OCI-LY7 (cell line): ENCODE measurements around the gene YY1. TPM values are rescaled to one million over a fixed set of nuclear protein-coding genes. Genes with fewer than 3 reads are reported as not detected.

ENCODE experiments used
- BruUV-seq: library from RNA; stranded (reverse); fragments of 400-500 nt; replicated peaks from 2 replicates; lab custom pipeline; 2021; lab: Mats Ljungman, UMichigan
- CTCF ChIA-PET: fragments of 300-600 bp; sonication (Branson Sonifier 250); formaldehyde crosslinking; loops from one replicate; lab custom pipeline; 2022; ENCODE audit warnings: antibody characterized with exemption; ENCODE audit not compliant: unreplicated experiment; lab: Charles Lee
- POLR2A ChIA-PET: fragments of 300-600 bp; sonication (Branson Sonifier 250); formaldehyde crosslinking; loops from one replicate; lab custom pipeline; 2022; ENCODE audit warnings: antibody characterized with exemption; lab: Charles Lee
- DNase-seq: peaks from one replicate; pipeline ENCODE4 v3.0.0-alpha.2; 2015; ENCODE audit warnings: low spot score
- H2AFZ ChIP-seq: fragments of 200-600 bp; sonication (generic), shearing (Covaris generic); 2 replicates; pipeline ENCODE4 v1.6.1; 2014; ENCODE audit warnings: mild to moderate bottlenecking, antibody characterized with exemption, low read length, moderate library complexity
- H3K27ac ChIP-seq: fragments of 200-600 bp; sonication (generic); 2 replicates; pipeline ENCODE4 v1.5.1; 2014; ENCODE audit warnings: mixed run types, low read depth, mild to moderate bottlenecking, moderate library complexity, low read length, inconsistent platforms; ENCODE audit not compliant: poor library complexity, severe bottlenecking
- H3K36me3 ChIP-seq: fragments of 200-600 bp; sonication (generic); 2 replicates; pipeline ENCODE4 v1.6.1; 2014; ENCODE audit warnings: mild to moderate bottlenecking, antibody characterized with exemption, low read length, moderate library complexity, mixed read lengths; ENCODE audit not compliant: insufficient read depth
- H3K4me1 ChIP-seq: fragments of 200-600 bp; sonication (generic); 2 replicates; pipeline ENCODE4 v1.5.1; 2014; ENCODE audit warnings: mild to moderate bottlenecking, low read length; ENCODE audit not compliant: insufficient read depth, poor library complexity, severe bottlenecking
- H3K4me2 ChIP-seq: fragments of 200-600 bp; sonication (generic); 2 replicates; pipeline ENCODE4 v1.6.1; 2014; ENCODE audit warnings: mild to moderate bottlenecking, low read length
- H3K4me3 ChIP-seq: fragments of 200-600 bp; sonication (generic); 2 replicates; pipeline ENCODE4 v1.5.1; 2014; ENCODE audit warnings: mild to moderate bottlenecking, low read depth, low read length; ENCODE audit not compliant: poor library complexity, severe bottlenecking
- H3K79me2 ChIP-seq: fragments of 200-600 bp; sonication (generic); 2 replicates; pipeline ENCODE4 v1.6.1; 2016; ENCODE audit warnings: low read depth, mild to moderate bottlenecking, low read length, moderate library complexity, mixed read lengths; ENCODE audit not compliant: insufficient read depth
- H3K9me2 ChIP-seq: fragments of 200-600 bp; sonication (generic); 2 replicates; pipeline ENCODE4 v1.6.1; 2016; ENCODE audit warnings: mild to moderate bottlenecking, low read length, mixed read lengths; ENCODE audit not compliant: insufficient read depth
- H3K9me3 ChIP-seq: fragments of 200-600 bp; sonication (generic); 2 replicates; pipeline ENCODE4 v1.6.1; 2014; ENCODE audit warnings: mild to moderate bottlenecking, mixed run types, low read length, mixed read lengths
- H4K20me1 ChIP-seq: fragments of 200-600 bp; sonication (generic); 2 replicates; pipeline ENCODE4 v1.6.1; 2014; ENCODE audit warnings: mild to moderate bottlenecking, antibody characterized with exemption, low read length, moderate library complexity, mixed read lengths; ENCODE audit not compliant: insufficient read depth
- EZH2phosphoT487 ChIP-seq: fragments of 200-600 bp; sonication (generic); IDR thresholded peaks from 2 replicates; pipeline ENCODE4 v1.6.1; 2018; ENCODE audit warnings: low read depth, borderline replicate concordance, mild to moderate bottlenecking, mixed run types, antibody characterized with exemption, low read length, moderate library complexity, mixed read lengths
- intact Hi-C: fragments of 100-400 bp; cut with micrococcal nuclease; formaldehyde crosslinking; loops from one replicate; pipeline ENCODE4 v1.10.0; 2022; ENCODE audit not compliant: unreplicated experiment
- total RNA-seq, 2 experiments: library from RNA; depleted of rRNA in 1 of 2; stranded (reverse); fragments of >200 nt in 1 of 2; shearing (Covaris generic) in 1 of 2; gene quantifications; 2 replicates each; pipeline ENCODE4 v1.2.3, GENCODE V29; 2014 to 2022
- TF ChIP-seq, protein P1 (sequence below): fragments of 200-600 bp; sonication (generic); conservative IDR thresholded peaks from 2 replicates; pipeline ENCODE4 v1.5.1; 2014; ENCODE audit warnings: mild to moderate bottlenecking, antibody characterized with exemption, low read length, moderate library complexity, mixed read lengths

YY1 gene
- total RNA-seq, 2 experiments from 2014 or later, result 59.9 to 140 TPM

DNA sequence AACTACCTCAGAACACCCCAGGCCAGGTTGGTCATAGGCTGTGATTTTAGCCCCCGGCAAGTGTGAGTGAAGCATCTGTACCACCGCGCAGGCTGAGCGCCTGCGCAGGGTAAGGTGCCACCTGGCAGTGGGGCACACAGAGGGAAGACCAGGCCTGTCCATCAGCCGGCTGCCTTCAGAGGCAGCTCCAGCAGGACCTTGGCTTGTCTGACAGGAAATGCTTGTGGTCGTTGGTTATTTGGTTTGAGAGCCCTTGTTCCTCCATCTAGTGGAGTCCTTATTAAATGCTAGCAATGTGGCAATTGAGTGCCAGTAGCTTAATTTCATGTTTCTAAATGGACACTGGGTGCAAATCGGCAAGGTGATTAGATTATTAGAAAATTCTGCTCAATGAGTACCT is 39.8 kb downstream of the YY1 start:
- Histone ChIP-seq H3K4me2 (no peak overlapping the region), H3K9me2 (no peaks in the 10 kb centered on the region), H4K20me1 (peaks cover 37% of the 10 kb centered on the region), H3K36me3 (peaks cover 94% of the 10 kb centered on the region), H3K4me3 (no peak overlapping the region), H2AFZ (no peak overlapping the region), H3K27ac (peak overlapping the region; percentile 25), H3K9me3 (no peaks in the 10 kb centered on the region), H3K4me1 (peaks cover 14% of the 10 kb centered on the region), H3K79me2 (peaks cover 67% of the 10 kb centered on the region)
- intact Hi-C loops, result no loop called here
- peak; percentile 45 for DNase-seq
- no TSS peak for BruUV-seq
- POLR2A ChIA-PET, result interaction anchor here (0.7 to 1.1 kb wide), 3 partner anchors 15 to 37 kb away, joined by 3 to 4 read pairs (median 3); no protein-coding TSS in a partner anchor
- CTCF ChIA-PET, result no interaction called here
- TF ChIP-seq, protein P1, sequence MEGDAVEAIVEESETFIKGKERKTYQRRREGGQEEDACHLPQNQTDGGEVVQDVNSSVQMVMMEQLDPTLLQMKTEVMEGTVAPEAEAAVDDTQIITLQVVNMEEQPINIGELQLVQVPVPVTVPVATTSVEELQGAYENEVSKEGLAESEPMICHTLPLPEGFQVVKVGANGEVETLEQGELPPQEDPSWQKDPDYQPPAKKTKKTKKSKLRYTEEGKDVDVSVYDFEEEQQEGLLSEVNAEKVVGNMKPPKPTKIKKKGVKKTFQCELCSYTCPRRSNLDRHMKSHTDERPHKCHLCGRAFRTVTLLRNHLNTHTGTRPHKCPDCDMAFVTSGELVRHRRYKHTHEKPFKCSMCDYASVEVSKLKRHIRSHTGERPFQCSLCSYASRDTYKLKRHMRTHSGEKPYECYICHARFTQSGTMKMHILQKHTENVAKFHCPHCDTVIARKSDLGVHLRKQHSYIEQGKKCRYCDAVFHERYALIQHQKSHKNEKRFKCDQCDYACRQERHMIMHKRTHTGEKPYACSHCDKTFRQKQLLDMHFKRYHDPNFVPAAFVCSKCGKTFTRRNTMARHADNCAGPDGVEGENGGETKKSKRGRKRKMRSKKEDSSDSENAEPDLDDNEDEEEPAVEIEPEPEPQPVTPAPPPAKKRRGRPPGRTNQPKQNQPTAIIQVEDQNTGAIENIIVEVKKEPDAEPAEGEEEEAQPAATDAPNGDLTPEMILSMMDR, result peak; percentile 42; the same call in 1 of the 2 replicates
- TF ChIP-seq EZH2phosphoT487, result no peak

DNA sequence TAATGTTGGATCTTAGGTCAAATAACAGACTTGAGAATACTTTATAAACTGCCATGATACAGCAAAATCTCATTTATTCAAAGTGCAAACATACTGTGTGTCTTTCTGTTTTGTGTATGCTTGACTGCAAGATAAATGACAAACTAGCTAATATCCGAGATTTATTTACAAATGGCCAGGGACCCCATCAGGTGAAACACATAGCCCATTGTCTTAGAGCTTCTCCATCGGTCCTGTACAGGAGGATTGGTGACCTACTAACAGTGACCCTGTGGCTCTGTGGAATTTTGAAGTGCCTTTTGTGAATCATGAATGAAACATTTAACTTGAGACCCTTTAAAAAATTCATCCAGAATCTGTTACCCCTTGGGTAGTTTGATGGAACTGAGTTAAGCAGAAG is 40.2 kb downstream of the YY1 start:
- H3K4me1 ChIP-seq, result peaks cover 14% of the 10 kb centered on the region
- CTCF ChIA-PET, result no interaction called here
- H3K79me2 ChIP-seq, result peaks cover 62% of the 10 kb centered on the region
- H3K4me3 ChIP-seq, result no peak overlapping the region
- H3K9me2 ChIP-seq, result no peaks in the 10 kb centered on the region
- intact Hi-C loops, result no loop called here
- no peak overlapping the region for H2AFZ ChIP-seq
- POLR2A ChIA-PET, result interaction anchor here (0.7 to 1.1 kb wide), 2 partner anchors 17 to 37 kb away, joined by 3 read pairs; no protein-coding TSS in a partner anchor
- DNase-seq, result no peak
- H3K9me3 ChIP-seq, result no peaks in the 10 kb centered on the region
- BruUV-seq, result no TSS peak
- H3K27ac ChIP-seq, result no peak overlapping the region
- peaks cover 89% of the 10 kb centered on the region for H3K36me3 ChIP-seq
- TF ChIP-seq, protein P1, result 0 out of 2 replicates have a peak, but pooled peaks have one; percentile 2
- TF ChIP-seq EZH2phosphoT487, result no peak
- H3K4me2 ChIP-seq, result no peak overlapping the region
- peaks cover 36% of the 10 kb centered on the region for H4K20me1 ChIP-seq

GRCh38 chr14:100279563-100279962 is 40.6 kb downstream of the YY1 start:
- H3K36me3 ChIP-seq, result peaks cover 85% of the 10 kb centered on the region
- H3K9me3 ChIP-seq, result no peaks in the 10 kb centered on the region
- H4K20me1 ChIP-seq, result peaks cover 32% of the 10 kb centered on the region
- peaks cover 58% of the 10 kb centered on the region for H3K79me2 ChIP-seq
- peaks cover 18% of the 10 kb centered on the region for H3K4me1 ChIP-seq
- no TSS peak for BruUV-seq
- no peak for DNase-seq
- H3K4me2 ChIP-seq, result no peak overlapping the region
- no peaks in the 10 kb centered on the region for H3K9me2 ChIP-seq
- intact Hi-C loops, result no loop called here
- H2AFZ ChIP-seq, result no peak overlapping the region
- TF ChIP-seq, protein P1, result no peak
- TF ChIP-seq EZH2phosphoT487, result no peak
- POLR2A ChIA-PET, result no interaction called here
- H3K27ac ChIP-seq, result no peak overlapping the region
- CTCF ChIA-PET, result no interaction called here
- H3K4me3 ChIP-seq, result no peak overlapping the region
